Esophagus squamous epithelium (tissue), 5 donors: Measurements from ENCODE around the gene SYT8. TPM values are rescaled to one million over a fixed set of nuclear protein-coding genes. Genes with fewer than 3 reads are reported as not detected.
A peak's percentile ranks its signal among the peaks of the same experiment; 100 is the strongest.

Experiments used
- DNase-seq: peaks from one replicate; lab custom pipeline; 2025; lab: John Stamatoyannopoulos, UW
- H3K27ac ChIP-seq, 4 donors: fragments of 200-600 bp; sonication (generic); one replicate each; pipeline ENCODE4 v1.5.1; 2016 to 2019; ENCODE audit warnings: mild to moderate bottlenecking in 1 of 4
- H3K27me3 ChIP-seq, 4 donors: fragments of 200-600 bp; sonication (generic); 1 replicate in 3 of 4; 2 replicates in 1 of 4; pipeline versions ENCODE4 v1.5.1 to v1.6.0; 2017 to 2021; ENCODE audit warnings: antibody characterized with exemption in 1 of 4
- H3K36me3 ChIP-seq, 3 donors: fragments of 200-600 bp; sonication (generic); one replicate each; pipeline ENCODE4 v1.5.1; 2016 to 2019
- H3K4me1 ChIP-seq, 3 donors: fragments of 200-600 bp; sonication (generic); one replicate each; pipeline ENCODE4 v1.5.1; 2017 to 2019
- H3K4me3 ChIP-seq, 4 donors: fragments of 200-600 bp; sonication (generic); 1 replicate in 3 of 4; 2 replicates in 1 of 4; pipeline ENCODE4 v1.5.1; 2016 to 2019; ENCODE audit warnings: mild to moderate bottlenecking in 2 of 4, moderate library complexity in 1 of 4
- H3K9me3 ChIP-seq, 3 donors: fragments of 200-600 bp; sonication (generic); one replicate each; pipeline ENCODE4 v1.5.1; 2016 to 2019
- POLR2A ChIP-seq, 4 donors: fragments of 450-650 bp; IDR thresholded peaks; one replicate each; pipeline ENCODE4 v1.6.1; 2017; ENCODE audit warnings: antibody characterized with exemption in 4 of 4, mild to moderate bottlenecking in 4 of 4, moderate library complexity in 3 of 4
- WGBS, 2 donors: methylation state at CpG; one replicate each; pipeline ENCODE4 v1.1.5; 2018; 5-methylcytosine and 5-hydroxymethylcytosine counted together
- intact Hi-C: fragments of 100-400 bp; cut with DNase I; formaldehyde crosslinking; loops from one replicate; pipeline ENCODE4 v1.15.0; 2022
- total RNA-seq, 4 donors: library from RNA; depleted of rRNA; stranded (reverse); fragments of >200 nt; gene quantifications; one replicate each; pipeline ENCODE4 v1.1.0, GENCODE V29; 2016
- TF ChIP-seq, protein P1 (sequence below), 6 experiments: fragments of 450-650 bp in 4 of 6; fragments of 200-600 bp in 2 of 6; sonication (generic) in 2 of 6; IDR thresholded peaks; one replicate each; pipeline ENCODE4 v1.5.1; 2016 to 2019; ENCODE audit warnings: antibody characterized with exemption in 6 of 6, mild to moderate bottlenecking in 4 of 6, moderate library complexity in 4 of 6
- donor health status: DM: yes; HTN: yes; CAD: no.

SYT8 gene
- total RNA-seq, 4 donors from 2014 or later: 28.7 to 110 (median 69.3) TPM

DNA sequence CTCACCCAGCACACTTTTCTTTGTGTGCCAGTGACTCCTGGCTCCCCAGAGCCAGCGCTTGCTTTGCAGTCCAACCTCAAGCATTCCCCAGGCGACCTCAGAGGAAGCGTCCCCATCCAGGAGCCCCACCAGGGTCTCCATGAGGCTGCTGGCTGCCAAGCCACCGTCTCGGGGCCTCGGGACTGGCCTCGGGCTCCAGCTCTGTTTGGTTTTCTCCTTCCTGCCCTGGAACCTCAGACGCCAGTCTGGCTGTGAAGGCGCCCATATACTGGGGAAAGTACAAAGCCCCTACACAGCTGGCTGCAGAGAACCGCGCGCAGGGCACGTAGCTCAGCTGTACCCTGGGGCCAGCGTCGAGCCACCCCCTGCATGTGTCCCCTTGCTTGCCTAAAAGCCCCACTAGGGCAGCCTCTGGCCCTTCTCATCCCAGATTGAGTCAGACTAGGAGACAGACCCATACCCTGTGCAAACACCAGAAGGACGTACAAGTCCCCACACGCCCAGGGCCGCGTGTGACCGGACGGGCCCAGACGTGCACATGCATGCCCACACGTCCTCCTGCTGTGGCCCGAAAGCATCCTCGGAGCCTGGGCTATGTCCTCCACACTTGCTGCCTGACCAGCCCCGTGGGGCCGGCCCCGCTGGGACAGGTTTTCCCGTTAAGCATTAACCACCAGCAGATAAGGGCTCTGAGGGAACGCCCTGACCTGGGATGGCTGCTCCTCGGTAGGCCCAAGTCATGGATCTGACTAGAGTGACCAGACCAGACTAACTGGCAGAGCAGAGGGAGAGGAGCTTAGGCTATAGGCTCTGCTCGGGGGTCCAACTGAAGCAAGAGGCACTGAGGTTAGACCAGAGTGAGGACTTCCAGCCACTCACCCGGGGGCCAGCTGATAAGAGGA, 4.2 kb upstream of the SYT8 start:
- H3K4me1 ChIP-seq: peaks cover 26 to 98% (median 50%) of the 10 kb centered on the region in 3 donors

GRCh38 chr11:1831338-1832210, 3.2 kb upstream of the SYT8 start:
- no peak for DNase-seq
- intact Hi-C loops: loop anchor here (5.0 kb wide), 2 partner anchors 69 to 139 kb away; partner anchors contain the start of gene CTSD

More for the DNA sequence above, 4.2 kb upstream of the SYT8 start:
- no peaks in the 10 kb centered on the region for H3K36me3 ChIP-seq
- WGBS, 2 donors: 29 to 32% methylated on average over 6 to 10 of the region's 33 CpGs
- peak overlapping the region; percentile 57 to 94 (median 91) for H3K27ac ChIP-seq
- no peaks in the 10 kb centered on the region for H3K9me3 ChIP-seq
- H3K27me3 ChIP-seq: peaks cover 0 to 49% (median 0%) of the 10 kb centered on the region in 4 donors
- no peak for DNase-seq
- TF ChIP-seq, protein P1, sequence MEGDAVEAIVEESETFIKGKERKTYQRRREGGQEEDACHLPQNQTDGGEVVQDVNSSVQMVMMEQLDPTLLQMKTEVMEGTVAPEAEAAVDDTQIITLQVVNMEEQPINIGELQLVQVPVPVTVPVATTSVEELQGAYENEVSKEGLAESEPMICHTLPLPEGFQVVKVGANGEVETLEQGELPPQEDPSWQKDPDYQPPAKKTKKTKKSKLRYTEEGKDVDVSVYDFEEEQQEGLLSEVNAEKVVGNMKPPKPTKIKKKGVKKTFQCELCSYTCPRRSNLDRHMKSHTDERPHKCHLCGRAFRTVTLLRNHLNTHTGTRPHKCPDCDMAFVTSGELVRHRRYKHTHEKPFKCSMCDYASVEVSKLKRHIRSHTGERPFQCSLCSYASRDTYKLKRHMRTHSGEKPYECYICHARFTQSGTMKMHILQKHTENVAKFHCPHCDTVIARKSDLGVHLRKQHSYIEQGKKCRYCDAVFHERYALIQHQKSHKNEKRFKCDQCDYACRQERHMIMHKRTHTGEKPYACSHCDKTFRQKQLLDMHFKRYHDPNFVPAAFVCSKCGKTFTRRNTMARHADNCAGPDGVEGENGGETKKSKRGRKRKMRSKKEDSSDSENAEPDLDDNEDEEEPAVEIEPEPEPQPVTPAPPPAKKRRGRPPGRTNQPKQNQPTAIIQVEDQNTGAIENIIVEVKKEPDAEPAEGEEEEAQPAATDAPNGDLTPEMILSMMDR (IDR thresholded peaks at IDR 0.05): no peak
- TF ChIP-seq POLR2A (IDR thresholded peaks at IDR 0.05): no peak
- H3K4me3 ChIP-seq: no peak overlapping the region
- intact Hi-C loops: loop anchor here (5.0 kb wide), 2 partner anchors 68 to 138 kb away; partner anchors contain the start of gene CTSD

GRCh38 chr11:1832211-1832919, 2.4 kb upstream of the SYT8 start:
- H3K27me3 ChIP-seq: peaks cover 0 to 32% (median 0%) of the 10 kb centered on the region in 4 donors
- peak overlapping the region in 3 of 4 donors; percentile 29 to 49 (median 38) for H3K4me3 ChIP-seq
- H3K9me3 ChIP-seq: no peaks in the 10 kb centered on the region
- H3K4me1 ChIP-seq: peaks cover 30 to 98% (median 47%) of the 10 kb centered on the region in 3 donors
- H3K27ac ChIP-seq: peak overlapping the region; percentile 36 to 94 (median 91)
- DNase-seq: no peak
- WGBS, 2 donors: 5 to 6% methylated on average over 4 to 6 of the region's 40 CpGs
- intact Hi-C loops: loop anchor here (5.0 kb wide), 2 partner anchors 70 to 140 kb away; partner anchors contain the start of gene CTSD
- TF ChIP-seq, protein P1 (IDR thresholded peaks at IDR 0.05): peak; percentile 98 to 99 (median 98)
- TF ChIP-seq POLR2A (IDR thresholded peaks at IDR 0.05): no peak
- no peaks in the 10 kb centered on the region for H3K36me3 ChIP-seq

More at GRCh38 chr11:1831338-1832210, 3.2 kb upstream of the SYT8 start:
- no peaks in the 10 kb centered on the region for H3K9me3 ChIP-seq
- WGBS, 2 donors: 60 to 90% methylated on average over 2 to 11 of the region's 26 CpGs
- peaks cover 26 to 98% (median 50%) of the 10 kb centered on the region in 3 donors for H3K4me1 ChIP-seq
- peaks cover 0 to 40% (median 0%) of the 10 kb centered on the region in 4 donors for H3K27me3 ChIP-seq
- no peak for TF ChIP-seq POLR2A (IDR thresholded peaks at IDR 0.05)
- TF ChIP-seq, protein P1 (IDR thresholded peaks at IDR 0.05): no peak
- H3K27ac ChIP-seq: peak overlapping the region; percentile 57 to 94 (median 91)
- H3K4me3 ChIP-seq: peak overlapping the region in 1 of 4 donors; percentile 49
- H3K36me3 ChIP-seq: no peaks in the 10 kb centered on the region

DNA sequence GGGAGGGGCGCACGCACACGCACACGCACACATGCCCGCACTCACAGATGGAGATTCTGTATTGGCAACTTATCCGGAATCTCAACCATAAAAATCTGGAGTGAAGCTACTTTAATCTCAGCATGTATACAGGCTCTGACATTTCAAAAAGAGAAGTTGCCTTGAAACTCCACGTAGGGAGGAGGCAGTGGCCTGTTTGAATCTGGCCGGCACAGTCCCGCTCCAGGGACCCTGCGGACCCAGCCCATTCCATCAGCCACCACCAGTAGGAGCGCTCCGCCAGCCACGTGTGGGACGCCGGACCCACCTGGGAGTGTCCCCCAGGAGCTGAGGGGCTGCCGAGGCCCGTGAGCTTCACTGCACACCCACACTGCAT, 1.9 kb upstream of the SYT8 start:
- intact Hi-C loops: loop anchor here (5.0 kb wide), 2 partner anchors 71 to 141 kb away; partner anchors contain the start of gene CTSD
- DNase-seq: no peak
- Histone ChIP-seq H3K4me1 (peaks cover 35 to 98% (median 50%) of the 10 kb centered on the region in 3 donors), H3K9me3 (no peaks in the 10 kb centered on the region), H3K27me3 (peaks cover 0 to 27% (median 0%) of the 10 kb centered on the region in 4 donors), H3K4me3 (peak overlapping the region in 3 of 4 donors; percentile 29 to 49 (median 38)), H3K36me3 (no peaks in the 10 kb centered on the region), H3K27ac (peak overlapping the region; percentile 36 to 94 (median 91))
- TF ChIP-seq, protein P1 (IDR thresholded peaks at IDR 0.05): no peak
- no peak for TF ChIP-seq POLR2A (IDR thresholded peaks at IDR 0.05)
- 53% methylated on average over 8 of the region's 17 CpGs; no CpG with 5 or more reads in 1 of the 2 donors for WGBS, 2 donors
